HG03342 (cell line): Measurements from ENCODE around the gene DDX43.
"Not testable (repeated sequence)": the region's sequence is repeated elsewhere in the genome, so short reads cannot be mapped to it uniquely, and the experiment has no call there.

Source experiments
- ATAC-seq: cut with Tn5 transposase; IDR thresholded peaks from one replicate; pipeline ENCODE4 v1.9.1; 2021; ENCODE audit warnings: mild to moderate bottlenecking, moderate library complexity; ENCODE audit not compliant: unreplicated experiment

DDX43 gene

DNA sequence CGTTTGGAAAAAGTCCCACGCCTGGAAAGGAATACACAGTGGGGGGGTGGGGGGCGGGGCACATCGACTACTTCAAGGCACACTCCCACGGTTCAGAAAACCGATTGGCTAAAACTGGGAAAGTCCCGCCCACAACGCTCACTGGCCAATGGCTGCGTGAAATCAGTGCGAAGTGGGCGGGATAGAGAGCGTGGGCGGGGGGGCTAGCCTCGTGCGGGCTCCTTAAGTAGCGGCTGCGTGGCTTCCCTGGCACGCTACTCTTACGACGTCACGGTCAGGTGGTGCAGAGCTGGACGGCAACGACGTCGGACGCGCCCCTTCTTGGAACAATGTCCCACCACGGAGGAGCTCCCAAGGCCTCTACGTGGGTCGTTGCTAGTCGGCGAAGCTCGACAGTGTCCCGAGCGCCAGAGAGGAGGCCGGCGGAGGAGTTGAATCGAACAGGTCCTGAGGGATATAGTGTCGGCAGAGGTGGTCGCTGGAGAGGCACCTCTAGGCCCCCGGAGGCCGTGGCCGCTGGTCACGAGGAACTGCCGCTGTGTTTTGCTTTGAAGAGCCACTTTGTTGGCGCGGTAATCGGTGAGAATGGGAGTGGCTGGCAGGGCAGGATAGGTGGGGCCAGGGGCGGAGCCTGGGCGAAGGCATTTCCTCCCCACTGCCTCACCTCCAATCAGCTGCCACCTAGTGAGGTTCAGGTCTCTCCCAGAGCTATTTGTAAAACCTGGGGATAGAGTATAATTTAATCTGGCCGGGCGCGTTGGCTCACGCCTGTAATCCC is at the start of gene DDX43:
TSS of gene DDX43 (plus strand) at position 252 of the 778 bp plus-strand sequence. CDS start at position 330, 78 bp downstream.
- no peak for ATAC-seq

DNA sequence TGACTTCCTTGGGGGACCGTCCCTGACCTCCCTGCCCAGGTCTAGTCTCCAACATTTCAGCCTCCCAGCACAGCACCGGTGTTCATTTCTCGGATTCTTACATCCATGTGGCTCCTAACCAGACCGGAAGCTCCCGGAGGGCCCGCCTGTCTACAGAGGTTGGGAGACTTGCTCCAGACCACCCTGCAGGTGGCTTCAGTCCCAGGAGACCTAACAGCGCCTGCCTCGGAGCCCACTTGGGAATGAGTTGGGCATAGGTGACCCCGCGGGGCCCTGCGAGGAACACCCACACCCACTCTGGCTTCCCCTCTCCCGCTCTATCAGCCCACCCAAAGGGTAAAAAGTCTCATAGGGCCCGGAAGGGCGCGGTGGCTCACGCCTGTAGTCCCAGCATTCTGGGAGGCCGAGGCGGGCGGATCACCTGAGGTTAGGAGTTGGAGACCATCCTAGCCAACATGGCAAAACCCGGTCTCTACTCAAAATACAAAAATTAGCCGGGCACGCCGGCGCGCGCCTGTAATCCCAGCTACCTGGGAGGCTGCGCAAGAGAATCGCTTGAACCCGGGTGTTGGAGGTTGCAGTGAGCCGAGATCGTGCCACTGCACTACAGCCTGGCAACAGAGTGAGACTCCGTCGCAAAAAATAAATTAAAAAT is 46.0 kb upstream of the DDX43 start:
- ATAC-seq = no peak

DNA sequence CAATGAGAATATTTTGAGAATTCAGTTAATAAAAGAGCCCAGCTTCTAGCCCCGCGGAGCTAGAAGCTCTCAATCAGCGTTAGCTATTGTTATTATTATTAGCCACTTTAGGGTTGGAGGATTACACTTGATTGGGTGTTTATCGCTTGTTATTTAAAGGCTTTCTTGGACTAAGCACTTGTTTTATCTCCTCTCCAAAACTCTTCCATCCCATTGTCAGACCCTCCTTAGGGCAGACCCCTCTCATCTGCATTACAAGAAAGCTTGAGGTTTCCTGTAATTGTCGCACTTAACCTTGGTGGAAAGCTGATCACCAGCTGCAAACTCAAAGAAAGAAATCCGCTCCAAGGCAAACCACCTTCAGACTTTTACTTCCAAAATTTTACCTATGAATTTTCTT is 45.3 kb upstream of the DDX43 start:
- no peak for ATAC-seq

DNA sequence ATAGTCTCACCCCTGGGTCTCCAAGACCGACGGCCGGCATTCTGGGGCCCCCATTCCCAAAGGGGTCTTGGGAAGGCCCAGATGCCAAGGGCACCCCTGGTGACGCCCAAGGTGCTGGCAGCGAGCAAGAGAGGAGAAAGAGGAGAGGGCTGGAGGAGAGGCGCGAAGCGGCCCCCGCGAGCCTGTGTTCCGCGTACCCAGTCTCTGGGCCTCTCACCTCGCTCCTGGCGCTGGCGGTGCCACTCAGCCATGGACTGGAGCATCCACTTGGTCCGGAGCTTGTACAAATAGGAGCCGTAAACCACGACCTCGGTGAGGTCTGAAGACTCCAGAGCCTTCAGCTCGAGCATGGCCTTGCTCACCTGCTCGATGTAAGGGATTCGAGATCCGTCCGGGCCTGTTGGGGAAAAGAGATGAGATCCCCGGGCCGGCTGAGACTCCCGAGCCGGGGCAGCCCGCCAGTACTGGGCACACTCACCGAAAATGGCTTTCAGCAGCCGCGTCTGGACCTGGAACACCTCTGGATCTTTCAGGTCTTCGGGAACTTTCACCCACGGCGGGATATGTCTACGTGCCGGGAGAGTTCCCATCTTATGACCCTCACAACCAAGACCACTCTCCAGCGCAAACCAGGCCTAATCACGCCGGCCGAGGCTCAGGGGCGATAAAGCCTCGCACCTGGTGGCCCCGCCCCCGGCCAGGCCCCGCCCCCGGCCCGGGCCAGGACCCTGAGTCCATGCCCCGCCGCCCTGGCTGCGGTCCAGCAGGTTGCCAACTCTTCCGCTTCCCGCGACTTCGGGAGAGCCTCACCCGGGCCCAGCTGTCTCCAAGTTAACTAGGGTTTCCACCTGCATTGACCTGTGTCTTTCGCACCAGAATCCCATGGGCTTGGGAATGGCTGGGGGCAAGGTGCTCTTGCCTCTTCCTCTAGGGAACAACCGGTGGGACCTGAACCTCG is 40.7 kb upstream of the DDX43 start, which contains the start of gene DPPA5:
TSS of gene DPPA5 (minus strand) at position 641 of the 958 bp plus-strand sequence. CDS start at position 590, 51 bp downstream.
- ATAC-seq = no peak

DNA sequence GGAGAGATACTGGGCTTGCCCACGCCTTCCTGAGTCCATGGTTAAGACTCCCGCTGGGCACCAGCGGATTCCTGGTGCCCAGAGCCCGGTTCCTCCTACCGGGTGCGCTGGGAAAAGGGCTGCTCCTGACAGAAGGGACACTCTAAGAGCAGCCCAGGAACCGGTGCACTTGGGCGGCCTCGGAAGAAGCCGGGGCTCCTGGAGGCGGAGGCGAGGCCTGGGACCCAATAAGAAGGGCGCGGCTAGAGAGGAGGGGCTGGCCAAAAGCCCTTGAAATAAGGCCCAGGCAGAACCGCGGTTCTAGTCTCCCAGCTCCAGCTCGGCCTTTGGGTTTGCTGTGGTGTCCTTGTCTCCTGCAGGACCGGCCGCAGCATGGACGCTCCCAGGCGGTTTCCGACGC is 32.3 kb upstream of the DDX43 start, which contains the start of gene KHDC3L:
TSS of gene KHDC3L (plus strand) at position 301 of the 400 bp plus-strand sequence. CDS start at position 373, 72 bp downstream.
- no peak for ATAC-seq

DNA sequence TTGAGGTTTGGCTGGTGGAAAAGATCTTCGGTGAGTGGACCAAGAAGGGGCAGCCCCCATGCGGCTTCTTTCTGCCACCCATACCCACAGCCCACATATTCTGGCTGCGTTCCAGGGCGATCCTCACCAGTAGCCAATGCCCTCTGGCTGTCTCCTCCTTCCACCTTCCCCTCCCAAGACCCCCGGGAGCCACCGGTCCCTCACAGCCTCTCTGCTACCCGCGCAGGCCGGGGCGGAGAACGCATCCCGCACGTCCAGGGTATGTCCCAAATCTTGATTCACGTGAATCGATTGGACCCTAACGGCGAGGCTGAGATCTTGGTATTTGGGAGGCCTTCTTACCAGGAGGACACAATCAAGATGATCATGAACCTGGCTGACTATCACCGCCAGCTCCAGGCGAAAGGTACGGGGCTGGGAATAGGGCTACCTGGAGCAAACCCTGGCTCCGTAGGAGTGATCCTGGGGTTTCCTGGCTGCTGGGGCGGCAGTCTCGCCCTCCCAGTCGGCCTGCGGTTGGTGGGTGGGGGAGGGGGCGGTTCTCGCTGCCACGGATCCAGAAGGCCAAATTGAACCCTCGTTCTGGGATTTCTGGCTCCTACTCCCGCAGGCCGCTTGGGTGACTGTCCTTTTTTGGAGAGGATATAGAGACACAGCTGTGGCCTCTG is 31.6 kb upstream of the DDX43 start:
- ATAC-seq = no peak

DNA sequence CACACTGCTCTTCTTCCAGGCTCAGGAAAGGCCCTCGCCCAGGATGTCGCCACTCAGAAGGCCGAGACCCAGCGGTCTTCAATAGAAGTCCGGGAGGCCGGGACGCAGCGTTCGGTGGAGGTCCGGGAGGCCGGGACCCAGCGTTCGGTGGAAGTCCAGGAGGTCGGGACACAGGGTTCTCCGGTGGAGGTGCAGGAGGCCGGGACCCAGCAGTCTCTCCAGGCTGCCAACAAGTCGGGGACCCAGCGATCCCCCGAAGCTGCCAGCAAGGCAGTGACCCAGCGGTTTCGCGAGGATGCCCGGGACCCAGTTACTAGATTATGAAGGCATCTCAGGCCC is 31.1 kb upstream of the DDX43 start:
- no peak for ATAC-seq

DNA sequence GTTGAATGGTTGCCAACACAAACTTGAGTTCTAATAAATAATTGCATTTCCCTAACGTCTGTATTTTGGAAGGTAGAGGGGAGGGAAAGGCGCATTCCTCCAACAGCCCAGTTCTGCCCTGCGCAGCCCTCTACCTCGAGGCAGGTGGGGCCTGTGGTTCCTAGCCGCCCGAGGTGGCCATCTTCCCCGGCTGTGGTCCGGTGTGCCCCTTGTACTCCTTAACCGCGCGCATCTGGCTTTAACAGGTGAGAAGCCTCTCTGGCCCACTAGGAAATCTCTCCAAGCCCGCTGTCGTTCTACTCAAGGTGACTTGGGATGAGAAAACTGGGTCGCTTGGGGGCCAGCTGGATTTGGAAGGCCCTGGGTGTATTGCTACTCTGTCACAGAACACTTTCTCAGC is 30.5 kb upstream of the DDX43 start:
- ATAC-seq = no peak

- no peak for ATAC-seq
Observed at GRCh38 chr6:73364549-73364948, 30.1 kb upstream of the DDX43 start.

DNA sequence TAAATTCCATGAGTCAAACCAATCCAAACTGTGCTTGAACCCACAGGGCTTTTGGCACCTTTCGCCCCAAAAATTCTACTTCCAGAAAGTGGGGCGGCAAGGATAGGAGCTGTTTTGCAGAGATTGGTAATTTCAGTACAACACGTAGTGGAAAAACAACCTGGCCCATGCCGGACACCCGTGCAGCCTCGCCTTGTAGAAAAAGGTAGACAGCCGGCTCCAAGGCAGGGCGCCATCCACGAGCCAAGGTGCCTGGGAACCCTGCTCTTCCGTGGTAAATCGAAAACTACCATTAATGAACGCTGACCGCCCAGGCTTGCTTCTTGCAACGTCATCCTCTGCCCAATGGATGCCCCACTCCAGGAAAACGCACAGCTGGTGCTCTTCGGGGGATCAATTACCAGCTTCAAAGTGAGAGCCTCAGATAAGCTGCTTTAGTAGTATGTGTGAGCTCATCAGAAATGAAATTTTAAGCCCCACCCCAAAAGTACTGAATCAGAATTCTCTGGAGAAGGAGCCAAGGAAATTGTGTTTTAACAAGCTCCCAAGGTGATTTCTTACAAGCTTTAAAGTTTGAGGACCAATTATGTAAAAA is 26.8 kb upstream of the DDX43 start:
- no peak for ATAC-seq

DNA sequence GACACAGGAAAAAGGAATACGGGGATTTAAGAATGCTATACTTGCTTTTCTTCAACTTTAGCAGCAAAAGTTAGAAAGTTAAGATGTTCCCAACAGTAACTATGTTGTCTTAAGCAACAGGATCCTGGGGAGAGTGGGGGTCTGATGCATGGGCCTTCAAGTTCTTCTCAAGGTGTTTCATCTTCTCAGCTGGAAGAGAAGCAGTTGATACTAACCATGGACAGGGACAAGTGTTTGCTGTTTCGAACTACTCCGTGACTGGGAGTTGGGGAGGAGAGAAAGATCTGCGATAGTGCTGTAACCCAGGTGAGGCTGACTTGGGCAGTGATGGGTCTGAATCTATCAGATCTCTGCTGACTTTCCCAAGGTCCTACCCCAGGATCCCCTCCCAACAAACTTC is 26.0 kb upstream of the DDX43 start:
- ATAC-seq = no peak

GRCh38 chr6:73369157-73369556 is 25.5 kb upstream of the DDX43 start:
- no peak for ATAC-seq

DNA sequence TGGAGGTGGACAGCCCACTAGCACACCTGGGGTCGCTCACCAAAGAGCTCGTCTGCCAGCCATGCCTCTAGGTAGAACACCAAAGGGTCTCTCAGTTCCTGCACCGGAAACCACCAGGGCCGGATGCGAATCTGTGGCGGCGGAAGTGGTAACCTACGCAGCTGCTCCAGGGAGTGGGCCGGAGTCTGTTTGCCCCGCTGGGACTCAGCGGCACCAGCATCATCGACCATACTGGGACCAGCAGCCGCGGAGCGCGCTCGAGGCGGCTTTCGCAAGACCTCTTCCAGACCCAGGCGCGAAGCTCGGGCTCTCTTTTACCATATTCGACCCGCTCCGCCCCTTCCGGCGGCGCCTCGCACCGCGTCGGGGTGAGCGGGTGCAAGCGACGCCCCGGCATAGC is 25.1 kb upstream of the DDX43 start, which contains the start of gene OOEP:
TSS of gene OOEP (minus strand) at position 335 of the 400 bp plus-strand sequence. CDS start at position 230, 105 bp downstream.
- no peak for ATAC-seq

GRCh38 chr6:73371984-73372383 is 22.6 kb upstream of the DDX43 start:
- no peak for ATAC-seq

- no peak for ATAC-seq
Observed at GRCh38 chr6:73372516-73372915, 22.1 kb upstream of the DDX43 start.

- no peak for ATAC-seq
Observed at GRCh38 chr6:73375216-73375615, 19.4 kb upstream of the DDX43 start.

DNA sequence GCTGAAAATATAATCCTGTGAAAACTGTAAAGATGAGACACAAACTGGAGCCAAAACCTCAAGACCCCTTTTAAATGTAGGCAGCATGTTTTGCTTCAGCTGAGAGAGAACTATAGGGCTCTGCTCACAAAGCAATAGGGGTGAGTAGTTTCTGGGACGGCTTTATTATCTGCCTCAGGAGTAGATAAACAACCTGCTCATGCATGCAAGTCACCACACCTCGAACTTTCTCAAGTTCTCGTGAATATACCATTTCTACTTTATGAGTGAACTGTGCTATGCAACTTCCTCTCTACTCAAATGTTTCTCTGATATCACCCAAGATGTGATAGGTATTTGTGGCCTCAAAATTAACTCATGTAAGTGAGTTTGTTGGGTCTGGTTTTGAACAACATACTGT is 17.4 kb upstream of the DDX43 start:
- no peak for ATAC-seq

- ATAC-seq = not testable (repeated sequence)
Observed at GRCh38 chr6:73381531-73381930, 13.1 kb upstream of the DDX43 start.

- no peak for ATAC-seq
Observed at GRCh38 chr6:73382462-73383113, 12.0 kb upstream of the DDX43 start.

- peak; percentile 15 for ATAC-seq
Observed at GRCh38 chr6:73388433-73388799, 6.2 kb upstream of the DDX43 start.
